Progenitor cell of endocrine pancreas (in vitro differentiated cells): ENCODE results near the gene SND1. TPM values are rescaled to one million over a fixed set of nuclear protein-coding genes. Genes with fewer than 3 reads are reported as not detected.

ENCODE experiments used
- DNase-seq: peaks from one replicate; pipeline ENCODE4 v3.0.0; 2021; ENCODE audit warnings: low spot score; ENCODE audit not compliant: unreplicated experiment
- H3K27ac Mint-ChIP-seq: 2 replicates; pipeline ENCODE4 v1.8.0; 2021; ENCODE audit warnings: mild to moderate bottlenecking, moderate library complexity, mixed read lengths
- H3K27me3 Mint-ChIP-seq: 2 replicates; pipeline ENCODE4 v1.8.0; 2021; ENCODE audit warnings: mixed read lengths
- H3K36me3 Mint-ChIP-seq: 2 replicates; pipeline ENCODE4 v1.8.0; 2022; ENCODE audit warnings: mixed read lengths; ENCODE audit not compliant: insufficient read depth
- H3K4me1 Mint-ChIP-seq: 2 replicates; pipeline ENCODE4 v1.8.0; 2021; ENCODE audit warnings: low read depth, mixed read lengths
- H3K4me3 Mint-ChIP-seq: 2 replicates; pipeline ENCODE4 v1.8.0; 2021; ENCODE audit warnings: low read depth, mild to moderate bottlenecking, moderate library complexity, mixed read lengths
- H3K9me3 Mint-ChIP-seq: 2 replicates; pipeline ENCODE4 v1.8.0; 2021; ENCODE audit warnings: low read depth, mixed read lengths
- CTCF ChIP-seq: fragments of 200-600 bp; sonication (generic); IDR thresholded peaks from one replicate; pipeline ENCODE4 v1.5.0; 2021; ENCODE audit warnings: antibody characterized with exemption, mild to moderate bottlenecking; ENCODE audit not compliant: unreplicated experiment
- total RNA-seq: library from RNA; stranded (reverse); gene quantifications from 2 replicates; pipeline ENCODE4 v1.2.1, GENCODE V29; 2021

Gene SND1
- total RNA-seq, 1 donor from 2014 or later, result 213 TPM

GRCh38 chr7:127798769-127799372 is 146.9 kb downstream of the SND1 start:
- Mint-ChIP-seq H3K36me3 (no peaks in the 10 kb centered on the region), H3K4me3 (no peak overlapping the region), H3K27me3 (no peaks in the 10 kb centered on the region), H3K27ac (no peak overlapping the region), H3K4me1 (peaks cover 2% of the 10 kb centered on the region), H3K9me3 (no peaks in the 10 kb centered on the region)
- TF ChIP-seq CTCF, result no peak
- no peak for DNase-seq

GRCh38 chr7:127799535-127800305 is 147.7 kb downstream of the SND1 start:
- H3K27me3 Mint-ChIP-seq, result no peaks in the 10 kb centered on the region
- peaks cover 2% of the 10 kb centered on the region for H3K4me1 Mint-ChIP-seq
- DNase-seq, result no peak
- H3K9me3 Mint-ChIP-seq, result no peaks in the 10 kb centered on the region
- no peaks in the 10 kb centered on the region for H3K36me3 Mint-ChIP-seq
- H3K27ac Mint-ChIP-seq, result no peak overlapping the region
- no peak for TF ChIP-seq CTCF
- no peak overlapping the region for H3K4me3 Mint-ChIP-seq

- peaks cover 4% of the 10 kb centered on the region for H3K36me3 Mint-ChIP-seq
- H3K27me3 Mint-ChIP-seq, result no peaks in the 10 kb centered on the region
- peaks cover 1% of the 10 kb centered on the region for H3K4me1 Mint-ChIP-seq
- no peak overlapping the region for H3K4me3 Mint-ChIP-seq
- no peaks in the 10 kb centered on the region for H3K9me3 Mint-ChIP-seq
- TF ChIP-seq CTCF, result no peak
- no peak for DNase-seq
- no peak overlapping the region for H3K27ac Mint-ChIP-seq
Observed at GRCh38 chr7:127802845-127803244, 150.9 kb downstream of the SND1 start.

- H3K9me3 Mint-ChIP-seq, result no peaks in the 10 kb centered on the region
- TF ChIP-seq CTCF, result no peak
- no peak for DNase-seq
- peaks cover 4% of the 10 kb centered on the region for H3K36me3 Mint-ChIP-seq
- H3K4me3 Mint-ChIP-seq, result no peak overlapping the region
- H3K4me1 Mint-ChIP-seq, result no peaks in the 10 kb centered on the region
- H3K27me3 Mint-ChIP-seq, result no peaks in the 10 kb centered on the region
- H3K27ac Mint-ChIP-seq, result no peak overlapping the region
Observed at GRCh38 chr7:127803626-127804025, 151.6 kb downstream of the SND1 start.

- H3K9me3 Mint-ChIP-seq, result no peaks in the 10 kb centered on the region
- TF ChIP-seq CTCF, result no peak
- DNase-seq, result no peak
- no peak overlapping the region for H3K27ac Mint-ChIP-seq
- H3K4me3 Mint-ChIP-seq, result no peak overlapping the region
- no peaks in the 10 kb centered on the region for H3K27me3 Mint-ChIP-seq
- peaks cover 2% of the 10 kb centered on the region for H3K4me1 Mint-ChIP-seq
- H3K36me3 Mint-ChIP-seq, result peaks cover 6% of the 10 kb centered on the region
Observed at GRCh38 chr7:127807340-127807739, 155.3 kb downstream of the SND1 start.
